Measurements from ENCODE around the gene SLC39A6. TPM values are rescaled to one million over a fixed set of nuclear protein-coding genes. Genes with fewer than 3 reads are reported as not detected.

The SLC39A6 gene
- total RNA-seq, 1 donor from 2014 or later = 83.7 TPM

DNA sequence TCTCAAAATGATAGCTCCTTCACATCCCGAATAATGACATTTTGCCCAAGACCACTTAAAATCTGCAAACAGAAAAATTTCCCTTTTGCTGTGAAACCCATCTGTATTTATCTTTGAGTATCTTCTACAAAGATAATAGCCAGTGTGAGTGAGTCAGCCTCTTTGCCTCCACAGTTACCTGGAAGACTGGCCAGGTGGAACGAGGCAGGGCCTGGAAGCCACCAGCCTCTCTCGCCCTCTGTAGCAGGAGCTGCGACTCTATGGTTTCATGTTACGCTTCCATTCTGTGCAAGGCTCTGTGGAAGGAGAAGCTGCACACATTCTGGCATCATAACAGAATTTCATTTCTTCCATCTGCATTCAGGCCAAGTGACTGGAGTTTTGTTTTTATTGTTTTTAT is 10.1 kb upstream of the SLC39A6 start:
- H3K4me3 ChIP-seq (ENCODE audit: low read depth, low read length) = no peak overlapping the region
- TF ChIP-seq, protein P1, sequence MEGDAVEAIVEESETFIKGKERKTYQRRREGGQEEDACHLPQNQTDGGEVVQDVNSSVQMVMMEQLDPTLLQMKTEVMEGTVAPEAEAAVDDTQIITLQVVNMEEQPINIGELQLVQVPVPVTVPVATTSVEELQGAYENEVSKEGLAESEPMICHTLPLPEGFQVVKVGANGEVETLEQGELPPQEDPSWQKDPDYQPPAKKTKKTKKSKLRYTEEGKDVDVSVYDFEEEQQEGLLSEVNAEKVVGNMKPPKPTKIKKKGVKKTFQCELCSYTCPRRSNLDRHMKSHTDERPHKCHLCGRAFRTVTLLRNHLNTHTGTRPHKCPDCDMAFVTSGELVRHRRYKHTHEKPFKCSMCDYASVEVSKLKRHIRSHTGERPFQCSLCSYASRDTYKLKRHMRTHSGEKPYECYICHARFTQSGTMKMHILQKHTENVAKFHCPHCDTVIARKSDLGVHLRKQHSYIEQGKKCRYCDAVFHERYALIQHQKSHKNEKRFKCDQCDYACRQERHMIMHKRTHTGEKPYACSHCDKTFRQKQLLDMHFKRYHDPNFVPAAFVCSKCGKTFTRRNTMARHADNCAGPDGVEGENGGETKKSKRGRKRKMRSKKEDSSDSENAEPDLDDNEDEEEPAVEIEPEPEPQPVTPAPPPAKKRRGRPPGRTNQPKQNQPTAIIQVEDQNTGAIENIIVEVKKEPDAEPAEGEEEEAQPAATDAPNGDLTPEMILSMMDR (conservative IDR thresholded peaks at IDR 0.05; ENCODE audit: low read depth, low read length) = no peak
- DNase-seq (ENCODE audit: low read depth) = no peak

DNA sequence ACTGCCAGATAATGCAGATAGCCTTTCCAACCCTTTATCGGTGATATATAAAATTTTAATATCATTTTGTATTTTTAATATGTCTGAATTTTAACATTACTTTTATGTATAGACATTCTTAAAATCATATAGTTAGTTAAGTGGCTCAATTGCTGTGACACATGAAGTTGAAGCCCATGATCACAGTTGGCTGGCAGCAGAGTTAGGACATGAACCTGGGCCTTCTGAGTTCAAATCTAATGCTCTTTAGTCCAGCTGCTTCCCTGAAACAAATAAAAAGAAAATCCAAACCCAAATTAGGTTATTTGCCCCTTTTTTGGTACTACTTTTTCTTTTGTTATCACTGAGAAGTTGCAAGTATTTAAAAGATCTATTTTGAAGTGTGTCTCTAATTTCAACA is 6.1 kb upstream of the SLC39A6 start:
- TF ChIP-seq, protein P1 (conservative IDR thresholded peaks at IDR 0.05; ENCODE audit: low read depth, low read length) = no peak
- DNase-seq (ENCODE audit: low read depth) = no peak
- no peak overlapping the region for H3K4me3 ChIP-seq (ENCODE audit: low read depth, low read length)

GRCh38 chr18:36132756-36133155 is 3.6 kb upstream of the SLC39A6 start:
- TF ChIP-seq, protein P1 (conservative IDR thresholded peaks at IDR 0.05; ENCODE audit: low read depth, low read length) = no peak
- H3K4me3 ChIP-seq (ENCODE audit: low read depth, low read length) = no peak overlapping the region
- no peak for DNase-seq (ENCODE audit: low read depth)

DNA sequence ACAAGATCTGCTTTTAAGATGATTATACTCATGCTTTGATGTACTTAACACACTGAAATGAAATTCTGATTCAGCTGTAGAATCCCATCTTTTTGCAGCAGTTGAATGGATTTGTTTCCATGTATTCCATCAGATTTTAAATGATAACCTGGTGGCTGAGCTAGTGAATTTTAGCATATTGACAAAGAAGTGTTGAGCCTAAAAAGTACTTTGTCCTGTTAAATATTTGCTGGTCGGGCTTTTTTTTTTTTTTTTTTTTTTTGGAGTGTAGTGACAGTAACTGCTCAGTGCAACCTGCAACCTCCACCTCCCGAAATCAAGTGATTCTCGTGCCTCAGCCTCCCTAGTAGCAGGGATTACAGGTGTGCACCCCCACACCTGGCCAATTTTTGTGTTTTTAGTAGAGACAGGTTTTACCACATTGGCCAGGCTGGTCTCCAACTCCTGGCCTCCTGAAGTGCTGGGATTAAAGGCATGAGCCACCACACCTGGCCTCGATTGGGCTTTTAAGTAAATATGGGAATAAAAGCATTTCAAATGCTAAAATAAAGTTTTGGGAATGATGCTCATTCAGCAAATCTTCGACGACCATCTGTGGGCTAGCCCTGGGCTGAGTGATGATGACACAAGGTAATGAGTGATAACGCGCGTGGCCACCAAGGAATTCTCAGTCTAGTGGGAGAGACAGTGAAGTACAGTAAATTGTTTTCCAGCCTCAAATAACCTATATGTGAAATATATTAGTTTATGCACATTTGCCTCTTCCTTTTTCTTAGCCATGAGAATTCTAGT is 2.7 kb upstream of the SLC39A6 start:
- no peak for DNase-seq (ENCODE audit: low read depth)
- TF ChIP-seq, protein P1 (conservative IDR thresholded peaks at IDR 0.05; ENCODE audit: low read depth, low read length) = no peak
- H3K4me3 ChIP-seq (ENCODE audit: low read depth, low read length) = no peak overlapping the region

DNA sequence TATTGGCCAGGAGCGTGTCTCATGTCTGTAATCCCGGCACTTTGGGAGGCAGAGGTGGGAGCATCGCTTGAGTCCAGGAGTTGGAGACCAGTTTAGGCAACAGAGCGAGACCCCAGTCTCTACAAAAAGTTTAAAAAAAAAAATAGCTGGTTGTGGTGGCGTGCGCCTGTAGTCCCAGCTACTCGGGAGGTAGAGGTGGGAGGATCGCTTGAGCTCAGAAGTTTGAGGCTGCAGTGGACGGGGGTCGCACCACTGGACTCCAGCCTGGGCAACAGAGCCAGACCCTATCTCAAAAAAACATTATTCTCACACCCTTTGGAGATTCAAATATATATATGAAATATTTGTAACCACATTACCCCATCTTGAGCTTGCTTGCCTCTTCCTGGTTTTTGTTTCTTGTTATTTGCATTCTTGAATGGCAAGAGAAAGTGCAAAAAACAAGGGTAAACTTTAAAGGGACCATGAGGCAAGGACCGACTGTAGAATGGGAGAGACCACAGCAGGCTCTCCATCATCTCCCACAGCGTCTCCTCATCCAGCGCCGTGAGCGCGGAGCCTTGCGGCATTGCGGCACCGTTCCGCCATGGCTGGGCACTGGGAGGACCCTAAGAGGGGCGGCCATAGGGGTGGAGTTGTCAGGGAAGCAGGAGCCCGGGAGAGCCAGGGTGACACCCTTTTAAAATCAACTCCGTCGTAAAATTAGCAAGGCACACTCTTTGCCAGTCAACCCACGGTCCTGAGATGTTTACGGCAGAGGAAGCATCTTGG is 1.9 kb upstream of the SLC39A6 start:
- TF ChIP-seq, protein P1 (conservative IDR thresholded peaks at IDR 0.05; ENCODE audit: low read depth, low read length) = no peak
- H3K4me3 ChIP-seq (ENCODE audit: low read depth, low read length) = peak overlapping the region; percentile 73
- no peak for DNase-seq (ENCODE audit: low read depth)

GRCh38 chr18:36130039-36130831 is 1.1 kb upstream of the SLC39A6 start:
- peak overlapping the region; percentile 73 for H3K4me3 ChIP-seq (ENCODE audit: low read depth, low read length)
- TF ChIP-seq, protein P1 (conservative IDR thresholded peaks at IDR 0.05; ENCODE audit: low read depth, low read length) = no peak
- no peak for DNase-seq (ENCODE audit: low read depth)
